Erythroblast (primary cell): ENCODE measurements around the gene NLGN3.

Experiments
- GATA1 ChIP-seq: IDR thresholded peaks from 2 replicates; pipeline ENCODE4 v1.6.1; 2011; ENCODE audit warnings: low read depth, mild to moderate bottlenecking, control low read depth, low read length, moderate library complexity
- POLR2A ChIP-seq: IDR thresholded peaks from 2 replicates; pipeline ENCODE4 v1.6.1; 2011; ENCODE audit warnings: mild to moderate bottlenecking, low read length

DNA sequence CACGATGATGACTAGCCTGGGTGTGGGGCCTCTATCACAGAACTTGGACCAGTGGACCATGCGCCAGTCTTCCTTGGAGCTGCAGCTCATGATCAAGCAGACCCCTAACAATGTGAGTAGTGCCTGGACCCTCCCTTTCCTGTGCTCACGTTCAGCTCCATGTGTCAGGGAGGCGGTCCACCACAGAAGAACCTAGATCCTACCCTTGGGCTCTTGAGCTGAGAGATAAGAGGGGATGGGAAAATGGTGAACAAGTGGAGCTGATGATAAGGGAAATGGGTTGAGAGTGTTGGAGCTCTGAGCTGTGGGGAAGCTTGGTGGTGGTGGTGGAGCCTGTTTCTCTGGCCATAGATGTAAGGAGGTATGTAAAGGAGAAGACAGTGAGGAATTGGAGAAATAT is 13.1 kb upstream of the NLGN3 start:
- TF ChIP-seq POLR2A (no peak), GATA1 (peak; percentile 46)
